ENCODE measurements around the gene TAF4. TPM values are rescaled to one million over a fixed set of nuclear protein-coding genes. Genes with fewer than 3 reads are reported as not detected.

TAF4 gene
- polyA plus RNA-seq, 6 donors from 2014 or later, result 1.3 to 4.2 (median 1.8) TPM

DNA sequence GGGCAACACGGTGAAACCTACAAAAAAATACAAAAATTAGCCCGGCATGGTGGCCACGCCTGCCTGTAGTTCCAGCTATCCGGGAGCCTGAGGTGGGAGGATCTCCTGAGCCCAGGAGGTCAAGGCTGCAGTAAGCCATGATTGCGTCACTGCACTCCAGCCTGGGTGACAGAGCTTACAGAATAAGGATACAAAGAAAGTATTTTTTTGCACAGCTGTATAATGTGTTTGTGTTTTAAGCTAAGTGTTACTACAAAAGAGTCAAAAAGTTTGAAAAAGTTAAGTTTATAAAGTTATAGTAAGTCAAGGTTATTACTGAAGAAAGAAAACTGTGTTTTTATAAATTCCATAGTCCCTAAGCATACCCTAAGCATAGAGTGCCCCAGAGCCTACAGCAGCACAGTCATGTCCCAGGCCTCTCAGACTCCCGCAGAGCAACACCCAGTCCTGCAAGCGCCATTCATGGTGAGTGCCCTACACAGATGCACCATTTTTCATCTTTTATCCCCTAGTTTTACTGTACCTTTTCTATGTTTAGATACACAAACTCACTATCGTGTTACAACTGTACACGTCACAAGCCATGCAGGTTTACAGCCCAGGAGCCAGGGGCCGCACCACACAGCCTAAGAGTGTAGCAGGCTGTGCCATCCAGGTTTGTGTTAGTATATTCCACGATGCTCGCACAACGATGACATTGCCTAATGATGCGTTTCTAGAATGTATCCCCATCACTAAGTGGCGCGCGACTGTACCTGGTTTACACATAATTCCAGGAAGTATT is 22.4 kb downstream of the TAF4 start:
- DNase-seq, result no peak
- no peak for ATAC-seq (ENCODE audit: low read depth in 2 of 2)
- H3K4me1 Mint-ChIP-seq, result peaks cover 64 to 79% (median 76%) of the 10 kb centered on the region in 3 donors
- no peaks in the 10 kb centered on the region for H3K9me3 Mint-ChIP-seq
- no peaks in the 10 kb centered on the region for H3K27me3 Mint-ChIP-seq
- peak overlapping the region in 1 of 6 donors; percentile 53 for H3K27ac Mint-ChIP-seq
- H3K36me3 Mint-ChIP-seq, result peaks cover 0 to 5% of the 10 kb centered on the region in 2 donors
- no peak overlapping the region for H3K4me3 Mint-ChIP-seq

- no peak for DNase-seq
- ATAC-seq (ENCODE audit: low read depth in 2 of 2), result no peak
- peaks cover 64 to 80% (median 67%) of the 10 kb centered on the region in 3 donors for H3K4me1 Mint-ChIP-seq
- H3K4me3 Mint-ChIP-seq, result no peak overlapping the region
- H3K27me3 Mint-ChIP-seq, result no peaks in the 10 kb centered on the region
- peak overlapping the region in 4 of 6 donors; percentile 23 to 83 (median 54) for H3K27ac Mint-ChIP-seq
- H3K36me3 Mint-ChIP-seq, result peaks cover 0 to 5% of the 10 kb centered on the region in 2 donors
- no peaks in the 10 kb centered on the region for H3K9me3 Mint-ChIP-seq
These were observed 23.5 kb downstream of the TAF4 start for GRCh38 chr20:62042025-62042820.

GRCh38 chr20:62040933-62041332 is 24.7 kb downstream of the TAF4 start:
- H3K4me3 Mint-ChIP-seq, result no peak overlapping the region

DNA sequence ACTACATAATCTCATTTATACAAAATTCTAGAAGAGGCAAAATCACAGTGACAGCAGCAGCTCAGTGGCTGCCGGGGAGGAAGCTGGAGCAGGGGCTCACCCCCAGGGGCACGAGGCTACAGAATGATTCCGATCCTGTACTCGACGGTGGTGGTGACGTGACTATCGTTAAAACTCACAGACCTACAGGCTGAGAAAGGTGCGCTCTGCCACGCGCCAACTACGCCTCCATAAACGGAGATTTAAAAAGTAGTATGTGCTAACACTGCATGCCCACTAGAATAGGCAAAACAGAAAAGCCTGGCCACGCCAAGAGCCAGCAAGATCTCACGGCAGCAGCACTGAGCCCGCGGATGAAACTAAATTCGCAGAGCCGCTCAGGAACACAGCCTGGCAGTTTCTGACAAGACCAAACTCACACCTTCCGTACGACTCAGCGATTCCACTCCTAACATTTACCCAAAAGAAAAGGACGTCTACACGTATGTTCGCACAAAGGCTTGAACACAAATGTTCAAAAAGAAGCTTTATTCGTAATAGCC is 25.2 kb downstream of the TAF4 start:
- Mint-ChIP-seq H3K9me3 (no peaks in the 10 kb centered on the region), H3K27me3 (no peaks in the 10 kb centered on the region), H3K27ac (peak overlapping the region in 2 of 6 donors; percentile 76 to 87), H3K4me1 (peaks cover 56 to 78% (median 64%) of the 10 kb centered on the region in 3 donors), H3K4me3 (no peak overlapping the region), H3K36me3 (peaks cover 0 to 5% of the 10 kb centered on the region in 2 donors)
- DNase-seq, result no peak
- no peak for ATAC-seq (ENCODE audit: low read depth in 2 of 2)

More at GRCh38 chr20:62040933-62041332, 24.7 kb downstream of the TAF4 start:
- Mint-ChIP-seq H3K36me3 (peaks cover 0 to 5% of the 10 kb centered on the region in 2 donors), H3K27me3 (no peaks in the 10 kb centered on the region), H3K27ac (peak overlapping the region in 2 of 6 donors; percentile 51 to 76), H3K4me1 (peaks cover 58 to 79% (median 65%) of the 10 kb centered on the region in 3 donors), H3K9me3 (no peaks in the 10 kb centered on the region)
- no peak for DNase-seq
- no peak for ATAC-seq (ENCODE audit: low read depth in 2 of 2)

DNA sequence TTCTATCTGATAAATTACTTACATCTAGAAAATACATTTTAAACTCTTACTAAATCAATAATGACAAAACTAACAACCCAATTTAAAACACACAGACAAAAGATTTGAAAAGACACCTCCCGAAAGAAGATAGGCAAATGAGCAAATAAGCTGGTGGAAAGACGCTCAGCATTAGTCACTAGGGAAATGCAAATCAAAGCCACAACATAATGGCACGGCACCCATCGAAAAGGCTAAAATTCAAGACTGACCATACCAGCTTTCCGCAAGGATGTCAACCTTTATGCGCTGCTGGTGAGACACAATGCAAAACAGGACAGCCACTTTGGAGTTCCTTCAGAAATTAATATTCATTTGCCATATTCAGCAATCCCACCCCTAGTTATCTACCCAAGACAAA is 25.9 kb downstream of the TAF4 start:
- peak overlapping the region in 1 of 8 donors; percentile 9 for H3K4me3 Mint-ChIP-seq
- no peak for ATAC-seq (ENCODE audit: low read depth in 2 of 2)
- DNase-seq, result no peak
- no peaks in the 10 kb centered on the region for H3K27me3 Mint-ChIP-seq
- H3K9me3 Mint-ChIP-seq, result no peaks in the 10 kb centered on the region
- peaks cover 0 to 5% of the 10 kb centered on the region in 2 donors for H3K36me3 Mint-ChIP-seq
- peak overlapping the region in 1 of 6 donors; percentile 3 for H3K27ac Mint-ChIP-seq
- H3K4me1 Mint-ChIP-seq, result peaks cover 56 to 79% (median 63%) of the 10 kb centered on the region in 3 donors

DNA sequence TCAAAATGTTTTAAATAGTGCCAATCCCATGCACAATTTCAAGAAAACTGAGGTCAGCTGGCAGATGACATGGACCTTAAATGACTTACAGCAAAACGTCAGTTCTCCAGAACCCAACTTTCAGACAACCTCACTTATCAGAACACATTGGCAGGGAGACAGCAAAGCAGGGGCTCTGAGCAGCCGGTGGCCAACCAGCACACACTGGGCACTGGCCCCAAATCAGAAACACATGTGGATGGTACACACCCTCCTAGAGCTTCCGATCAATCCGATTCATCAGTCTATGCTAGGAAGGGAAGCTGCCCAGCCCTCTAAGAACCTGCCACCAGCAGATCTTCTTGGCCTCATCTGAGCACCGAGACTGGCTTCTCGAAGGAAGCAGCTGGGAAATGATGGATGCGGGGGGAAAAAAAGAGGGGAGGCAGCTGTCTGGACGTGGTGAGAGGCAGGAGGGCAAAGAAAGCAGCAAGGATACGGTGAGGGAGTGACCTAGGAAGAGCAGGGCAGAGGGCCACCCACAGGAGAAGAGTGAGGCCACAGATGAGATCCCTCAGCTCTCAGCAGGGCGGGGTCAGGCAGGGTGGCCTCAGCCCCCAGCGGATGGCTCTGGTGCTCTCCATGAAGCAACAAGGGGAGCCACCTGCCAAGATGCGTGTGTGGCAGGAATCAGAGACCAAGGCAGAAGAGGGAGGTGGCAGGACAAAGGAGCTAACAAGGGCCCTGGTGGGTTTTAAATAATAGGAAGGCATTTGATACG is 32.9 kb downstream of the TAF4 start:
- peak overlapping the region; percentile 31 to 96 (median 92) for H3K27ac Mint-ChIP-seq
- no peak for ATAC-seq (ENCODE audit: low read depth in 2 of 2)
- H3K4me1 Mint-ChIP-seq, result peaks cover 48 to 77% (median 63%) of the 10 kb centered on the region in 3 donors
- no peaks in the 10 kb centered on the region for H3K36me3 Mint-ChIP-seq
- no peaks in the 10 kb centered on the region for H3K9me3 Mint-ChIP-seq
- no peak for DNase-seq
- H3K27me3 Mint-ChIP-seq, result no peaks in the 10 kb centered on the region
- peak overlapping the region in 2 of 8 donors; percentile 25 to 35 for H3K4me3 Mint-ChIP-seq

GRCh38 chr20:62031462-62032092 is 34.1 kb downstream of the TAF4 start:
- Mint-ChIP-seq H3K4me3 (peak overlapping the region in 5 of 8 donors; percentile 24 to 84 (median 42)), H3K36me3 (no peaks in the 10 kb centered on the region), H3K4me1 (peaks cover 47 to 75% (median 67%) of the 10 kb centered on the region in 3 donors), H3K27ac (peak overlapping the region; percentile 78 to 96 (median 91)), H3K27me3 (no peaks in the 10 kb centered on the region), H3K9me3 (no peaks in the 10 kb centered on the region)
- no peak for DNase-seq
- no peak for ATAC-seq (ENCODE audit: low read depth in 2 of 2)

GRCh38 chr20:62030834-62031434 is 34.7 kb downstream of the TAF4 start:
- DNase-seq, result peak; percentile 47
- ATAC-seq (ENCODE audit: low read depth in 2 of 2), result peak; percentile 88 to 92
- Mint-ChIP-seq H3K36me3 (peaks cover 0 to under 1% of the 10 kb centered on the region in 2 donors), H3K27me3 (no peaks in the 10 kb centered on the region), H3K4me1 (peaks cover 48 to 75% (median 66%) of the 10 kb centered on the region in 3 donors), H3K9me3 (peaks cover 0 to 2% (median 0%) of the 10 kb centered on the region in 7 donors), H3K27ac (peak overlapping the region; percentile 88 to 96 (median 93)), H3K4me3 (peak overlapping the region in 7 of 8 donors; percentile 42 to 84 (median 61))

GRCh38 chr20:62030357-62030756 is 35.3 kb downstream of the TAF4 start:
- Mint-ChIP-seq H3K27me3 (no peaks in the 10 kb centered on the region), H3K4me3 (peak overlapping the region in 7 of 8 donors; percentile 38 to 84 (median 61)), H3K4me1 (peaks cover 50 to 77% (median 68%) of the 10 kb centered on the region in 3 donors), H3K36me3 (peaks cover 5 to 6% of the 10 kb centered on the region in 2 donors), H3K27ac (peak overlapping the region; percentile 88 to 96 (median 93)), H3K9me3 (peaks cover 0 to 8% (median 0%) of the 10 kb centered on the region in 7 donors)
- ATAC-seq (ENCODE audit: low read depth in 2 of 2), result no peak
- no peak for DNase-seq

DNA sequence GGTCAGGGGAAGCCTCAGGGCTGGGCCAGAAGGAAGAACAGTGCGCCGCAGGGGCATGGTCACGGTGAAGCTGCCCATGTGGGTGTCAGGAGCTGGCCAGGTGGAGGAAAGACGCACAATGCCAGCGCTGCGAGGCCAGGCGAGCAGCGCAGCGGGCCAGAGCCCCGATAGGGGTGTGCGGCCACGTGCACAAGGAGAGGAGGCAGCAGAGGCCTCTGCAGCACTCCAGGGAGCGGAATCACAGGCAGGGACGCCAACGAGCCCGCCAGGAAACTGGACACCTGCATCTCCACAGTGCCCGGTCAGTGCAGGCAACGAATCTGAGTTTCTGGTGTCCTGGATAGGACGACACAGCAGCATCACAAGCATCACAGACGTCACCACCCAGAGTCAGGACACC is 35.7 kb downstream of the TAF4 start:
- Mint-ChIP-seq H3K36me3 (peaks cover 6 to 7% of the 10 kb centered on the region in 2 donors), H3K4me3 (peak overlapping the region in 1 of 8 donors; percentile 45), H3K27ac (peak overlapping the region in 4 of 6 donors; percentile 70 to 93 (median 84)), H3K27me3 (no peaks in the 10 kb centered on the region), H3K9me3 (peaks cover 0 to 9% (median 0%) of the 10 kb centered on the region in 7 donors), H3K4me1 (peaks cover 47 to 77% (median 68%) of the 10 kb centered on the region in 3 donors)
- DNase-seq (no peak), ATAC-seq (ENCODE audit: low read depth in 2 of 2) (no peak)

DNA sequence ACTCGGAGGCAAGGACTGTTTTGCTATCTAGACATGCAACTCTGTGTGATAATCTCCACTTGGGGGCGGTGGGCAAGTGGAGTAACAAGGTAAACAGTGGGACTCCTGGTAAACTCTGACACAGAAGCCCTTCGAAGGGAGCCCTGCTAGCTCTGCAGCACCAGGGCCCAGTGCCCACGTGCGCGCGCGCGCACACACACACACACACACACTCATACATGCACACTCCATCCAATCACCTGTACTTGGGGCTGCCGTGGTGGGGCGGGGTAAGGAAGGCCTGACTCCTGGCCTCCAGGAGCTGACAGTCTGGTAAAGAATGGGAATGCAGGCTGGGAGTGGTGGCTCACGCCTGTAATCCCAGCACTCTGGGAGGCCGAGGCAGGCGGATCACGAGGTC is 36.4 kb downstream of the TAF4 start:
- Mint-ChIP-seq H3K4me3 (peak overlapping the region in 2 of 8 donors; percentile 6 to 25), H3K4me1 (peaks cover 48 to 78% (median 69%) of the 10 kb centered on the region in 3 donors), H3K9me3 (peaks cover 0 to 9% (median 0%) of the 10 kb centered on the region in 7 donors), H3K27me3 (no peaks in the 10 kb centered on the region), H3K27ac (peak overlapping the region in 5 of 6 donors; percentile 57 to 79 (median 69)), H3K36me3 (peaks cover 6 to 7% of the 10 kb centered on the region in 2 donors)
- DNase-seq (no peak), ATAC-seq (ENCODE audit: low read depth in 2 of 2) (no peak)

- peak overlapping the region in 1 of 8 donors; percentile 21 for H3K4me3 Mint-ChIP-seq
- no peaks in the 10 kb centered on the region for H3K27me3 Mint-ChIP-seq
- peaks cover 50 to 76% (median 68%) of the 10 kb centered on the region in 3 donors for H3K4me1 Mint-ChIP-seq
- peaks cover 6 to 7% of the 10 kb centered on the region in 2 donors for H3K36me3 Mint-ChIP-seq
- H3K9me3 Mint-ChIP-seq, result peaks cover 0 to 9% (median 0%) of the 10 kb centered on the region in 7 donors
- ATAC-seq (ENCODE audit: low read depth in 2 of 2) (no peak), DNase-seq (no peak)
- H3K27ac Mint-ChIP-seq, result peak overlapping the region in 1 of 6 donors; percentile 69
These were observed 37.3 kb downstream of the TAF4 start for GRCh38 chr20:62028384-62028783.

Measured in naive B cell (primary cell).